H9 (cell line): ENCODE results near the gene TIGD1. TPM values are rescaled to one million over a fixed set of nuclear protein-coding genes. Genes with fewer than 3 reads are reported as not detected.

ENCODE experiments used
- DNase-seq: peaks from one replicate; pipeline ENCODE4 v3.0.0-alpha.2; 2017
- H2AFZ ChIP-seq: one replicate; pipeline ENCODE4 v1.6.1; 2013; ENCODE audit warnings: mild to moderate bottlenecking, low read length, control low read depth, moderate library complexity
- H2AK5ac ChIP-seq: 2 replicates; pipeline ENCODE4 v1.6.1; 2013; ENCODE audit warnings: low read length, control low read depth, mixed read lengths; ENCODE audit not compliant: insufficient read length
- H2BK120ac ChIP-seq: one replicate; pipeline ENCODE4 v1.6.1; 2013; ENCODE audit warnings: low read depth, mild to moderate bottlenecking, low read length, control low read depth, inconsistent platforms; ENCODE audit not compliant: poor library complexity, severe bottlenecking
- H2BK12ac ChIP-seq: 2 replicates; pipeline ENCODE4 v1.6.1; 2013; ENCODE audit warnings: low read length, control low read depth, mixed read lengths, low read depth; ENCODE audit not compliant: insufficient read length
- H2BK15ac ChIP-seq: 2 replicates; pipeline ENCODE4 v1.6.1; 2013; ENCODE audit warnings: low read depth, low read length, control low read depth
- H2BK20ac ChIP-seq: one replicate; pipeline ENCODE4 v1.6.1; 2013; ENCODE audit warnings: low read depth, mild to moderate bottlenecking, low read length, control low read depth, inconsistent platforms; ENCODE audit not compliant: poor library complexity, severe bottlenecking
- H2BK5ac ChIP-seq: 2 replicates; pipeline ENCODE4 v1.6.1; 2013; ENCODE audit warnings: low read length, control low read depth, mixed read lengths; ENCODE audit not compliant: insufficient read length
- H3K14ac ChIP-seq: 2 replicates; pipeline ENCODE4 v1.6.1; 2013; ENCODE audit warnings: low read length, control low read depth; ENCODE audit not compliant: insufficient read depth
- H3K18ac ChIP-seq: 2 replicates; pipeline ENCODE4 v1.6.1; 2013; ENCODE audit warnings: low read depth, mild to moderate bottlenecking, mixed read lengths, low read length, control low read depth; ENCODE audit not compliant: insufficient read length
- H3K23ac ChIP-seq: 2 replicates; pipeline ENCODE4 v1.6.1; 2013; ENCODE audit warnings: low read length, control low read depth, mixed read lengths, low read depth; ENCODE audit not compliant: insufficient read length
- H3K23me2 ChIP-seq: 2 replicates; pipeline ENCODE4 v1.6.1; 2013; ENCODE audit warnings: low read depth, mild to moderate bottlenecking, mixed read lengths, low read length, control low read depth; ENCODE audit not compliant: insufficient read length, poor library complexity, severe bottlenecking
- H3K27ac ChIP-seq: 2 replicates; pipeline ENCODE4 v1.5.1; 2013; ENCODE audit warnings: low read length, control low read depth, mixed read lengths, low read depth; ENCODE audit not compliant: insufficient read length
- H3K27me3 ChIP-seq: 2 replicates; pipeline ENCODE4 v1.6.1; 2013; ENCODE audit warnings: low read length, control low read depth, inconsistent platforms; ENCODE audit not compliant: insufficient read depth
- H3K4ac ChIP-seq: 2 replicates; pipeline ENCODE4 v1.6.1; 2013; ENCODE audit warnings: low read depth, mild to moderate bottlenecking, control low read depth, inconsistent platforms, low read length, moderate library complexity
- H3K4me1 ChIP-seq: 2 replicates; pipeline ENCODE4 v1.6.1; 2013; ENCODE audit warnings: low read length, control low read depth, inconsistent platforms; ENCODE audit not compliant: insufficient read depth
- H3K4me2 ChIP-seq: 2 replicates; pipeline ENCODE4 v1.6.1; 2013; ENCODE audit warnings: low read length, control low read depth, mixed read lengths; ENCODE audit not compliant: insufficient read length, insufficient read depth
- H3K56ac ChIP-seq: 2 replicates; pipeline ENCODE4 v1.6.1; 2013; ENCODE audit warnings: low read depth, mild to moderate bottlenecking, mixed read lengths, low read length, control low read depth; ENCODE audit not compliant: insufficient read length
- H3K79me1 ChIP-seq: 2 replicates; pipeline ENCODE4 v1.6.1; 2013; ENCODE audit warnings: low read depth, mild to moderate bottlenecking, moderate library complexity, low read length, control low read depth, inconsistent platforms; ENCODE audit not compliant: insufficient read depth, poor library complexity, severe bottlenecking
- H3K79me2 ChIP-seq: 2 replicates; pipeline ENCODE4 v1.6.1; 2013; ENCODE audit warnings: low read length, control low read depth, inconsistent platforms; ENCODE audit not compliant: insufficient read depth
- H3K9ac ChIP-seq: 2 replicates; pipeline ENCODE4 v1.6.1; 2013; ENCODE audit warnings: low read length, control low read depth, mixed read lengths; ENCODE audit not compliant: insufficient read length; ENCODE audit errors: extremely low read depth
- H3K9me3 ChIP-seq: one replicate; pipeline ENCODE4 v1.6.1; 2013; ENCODE audit warnings: low read depth, low read length, inconsistent platforms; ENCODE audit not compliant: control insufficient read depth
- H3T11ph ChIP-seq: one replicate; pipeline ENCODE4 v1.6.1; 2013; ENCODE audit warnings: mild to moderate bottlenecking, low read length, control low read depth, inconsistent platforms
- H4K20me1 ChIP-seq: one replicate; pipeline ENCODE4 v1.6.1; 2013; ENCODE audit not compliant: control insufficient read depth, insufficient read length, insufficient read depth
- H4K5ac ChIP-seq: 2 replicates; pipeline ENCODE4 v1.6.1; 2013; ENCODE audit warnings: low read depth, mild to moderate bottlenecking, mixed read lengths, low read length, control low read depth; ENCODE audit not compliant: insufficient read length
- H4K8ac ChIP-seq: replicated peaks from 2 replicates; pipeline ENCODE4 v1.6.1; 2013; ENCODE audit warnings: low read length, control low read depth, mixed read lengths, low read depth; ENCODE audit not compliant: insufficient read length
- H4K91ac ChIP-seq: 2 replicates; pipeline ENCODE4 v1.6.1; 2013; ENCODE audit warnings: low read depth, mild to moderate bottlenecking, moderate library complexity, mixed read lengths, low read length, control low read depth; ENCODE audit not compliant: insufficient read length
- H3K27ac Mint-ChIP-seq, 3 experiments: 2 replicates in 2 of 3; 3 replicates in 1 of 3; pipeline ENCODE4 v1.8.0; 2020 to 2021; ENCODE audit warnings: mixed read lengths in 3 of 3, mild to moderate bottlenecking in 1 of 3, moderate library complexity in 1 of 3
- H3K27me3 Mint-ChIP-seq: 2 replicates; pipeline ENCODE4 v1.8.0; 2021; ENCODE audit warnings: low read depth, mild to moderate bottlenecking, moderate library complexity, mixed read lengths
- H3K36me3 Mint-ChIP-seq, 3 experiments: 2 replicates in 2 of 3; 3 replicates in 1 of 3; pipeline ENCODE4 v1.8.0; 2020 to 2021; ENCODE audit warnings: low read depth in 3 of 3, mixed read lengths in 3 of 3; ENCODE audit not compliant: insufficient read depth in 1 of 3
- H3K4me1 Mint-ChIP-seq, 2 experiments: 2 replicates each; pipeline ENCODE4 v1.8.0; 2020; ENCODE audit warnings: mixed read lengths in 2 of 2
- H3K4me3 Mint-ChIP-seq, 2 experiments: 2 replicates in 1 of 2; 3 replicates in 1 of 2; pipeline ENCODE4 v1.8.0; 2020 to 2021; ENCODE audit warnings: mild to moderate bottlenecking in 2 of 2, mixed read lengths in 2 of 2, moderate library complexity in 1 of 2
- H3K9me3 Mint-ChIP-seq, 2 experiments: 2 replicates in 1 of 2; 3 replicates in 1 of 2; pipeline ENCODE4 v1.8.0; 2020; ENCODE audit warnings: mild to moderate bottlenecking in 2 of 2, mixed read lengths in 2 of 2, moderate library complexity in 1 of 2
- WGBS: extraction: QIAGEN DNeasy Blood & Tissue Kit; methylation state at CpG from one replicate; pipeline ENCODE4 v1.1.7; 2013; ENCODE audit warnings: missing lambda C conversion rate, low lambda C conversion rate, mixed read lengths; ENCODE audit not compliant: insufficient read length; ENCODE audit errors: extremely low coverage; 5-methylcytosine and 5-hydroxymethylcytosine counted together
- total RNA-seq: library from RNA; stranded (reverse); gene quantifications from 2 replicates; pipeline ENCODE4 v1.2.1, GENCODE V29; 2021
- TF ChIP-seq, protein P1 (sequence below): fragments of 200-600 bp; sonication (generic); conservative IDR thresholded peaks from 3 replicates; pipeline ENCODE4 v1.8.0; 2021; ENCODE audit warnings: antibody characterized with exemption, mild to moderate bottlenecking

Gene TIGD1
- total RNA-seq, 1 experiment from 2014 or later, result 6.3 TPM

- H3K9me3 Mint-ChIP-seq, result no peaks in the 10 kb centered on the region
- no peaks in the 10 kb centered on the region for H3K79me2 ChIP-seq
- H3K4me2 ChIP-seq, result no peak overlapping the region
- no peak overlapping the region for H2BK5ac ChIP-seq
- no peaks in the 10 kb centered on the region for H3K9me3 ChIP-seq
- H3K79me1 ChIP-seq, result no peaks in the 10 kb centered on the region
- H3K23ac ChIP-seq, result no peak overlapping the region
- H3K27me3 ChIP-seq, result no peaks in the 10 kb centered on the region
- H2BK120ac ChIP-seq, result no peak overlapping the region
- TF ChIP-seq, protein P1, sequence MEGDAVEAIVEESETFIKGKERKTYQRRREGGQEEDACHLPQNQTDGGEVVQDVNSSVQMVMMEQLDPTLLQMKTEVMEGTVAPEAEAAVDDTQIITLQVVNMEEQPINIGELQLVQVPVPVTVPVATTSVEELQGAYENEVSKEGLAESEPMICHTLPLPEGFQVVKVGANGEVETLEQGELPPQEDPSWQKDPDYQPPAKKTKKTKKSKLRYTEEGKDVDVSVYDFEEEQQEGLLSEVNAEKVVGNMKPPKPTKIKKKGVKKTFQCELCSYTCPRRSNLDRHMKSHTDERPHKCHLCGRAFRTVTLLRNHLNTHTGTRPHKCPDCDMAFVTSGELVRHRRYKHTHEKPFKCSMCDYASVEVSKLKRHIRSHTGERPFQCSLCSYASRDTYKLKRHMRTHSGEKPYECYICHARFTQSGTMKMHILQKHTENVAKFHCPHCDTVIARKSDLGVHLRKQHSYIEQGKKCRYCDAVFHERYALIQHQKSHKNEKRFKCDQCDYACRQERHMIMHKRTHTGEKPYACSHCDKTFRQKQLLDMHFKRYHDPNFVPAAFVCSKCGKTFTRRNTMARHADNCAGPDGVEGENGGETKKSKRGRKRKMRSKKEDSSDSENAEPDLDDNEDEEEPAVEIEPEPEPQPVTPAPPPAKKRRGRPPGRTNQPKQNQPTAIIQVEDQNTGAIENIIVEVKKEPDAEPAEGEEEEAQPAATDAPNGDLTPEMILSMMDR, result no peak
- no peak overlapping the region for H2BK20ac ChIP-seq
- H4K91ac ChIP-seq, result no peak overlapping the region
- H3K4ac ChIP-seq, result no peak overlapping the region
- H3K4me1 ChIP-seq, result no peaks in the 10 kb centered on the region
- no peak overlapping the region for H3K56ac ChIP-seq
- H3K27me3 Mint-ChIP-seq, result no peaks in the 10 kb centered on the region
- no peak overlapping the region for H2AFZ ChIP-seq
- H4K20me1 ChIP-seq, result no peaks in the 10 kb centered on the region
- no CpG with 5 or more reads among the region's 2 CpGs for WGBS
- no peak overlapping the region for H3K27ac ChIP-seq
- H3K18ac ChIP-seq, result no peak overlapping the region
- H3T11ph ChIP-seq, result no peak overlapping the region
- H2AK5ac ChIP-seq, result no peak overlapping the region
- no peak overlapping the region for H3K9ac ChIP-seq
- no peaks in the 10 kb centered on the region for H3K4me1 Mint-ChIP-seq
- no peak overlapping the region for H4K8ac ChIP-seq
- H3K36me3 Mint-ChIP-seq, result peaks cover 8 to 57% (median 37%) of the 10 kb centered on the region in 3 experiments; a peak in 6 of 7 replicates
- no peak overlapping the region for H4K5ac ChIP-seq
- H2BK15ac ChIP-seq, result no peak overlapping the region
- H2BK12ac ChIP-seq, result no peak overlapping the region
- H3K27ac Mint-ChIP-seq, result no peak overlapping the region
- no peak overlapping the region for H3K4me3 Mint-ChIP-seq
- H3K14ac ChIP-seq, result no peak overlapping the region
- DNase-seq, result no peak
- H3K23me2 ChIP-seq, result no peaks in the 10 kb centered on the region
Measured at GRCh38 chr2:232577841-232578240, 27.5 kb upstream of the TIGD1 start.
